ENCODE results near the gene HAPLN3.

The HAPLN3 gene

DNA sequence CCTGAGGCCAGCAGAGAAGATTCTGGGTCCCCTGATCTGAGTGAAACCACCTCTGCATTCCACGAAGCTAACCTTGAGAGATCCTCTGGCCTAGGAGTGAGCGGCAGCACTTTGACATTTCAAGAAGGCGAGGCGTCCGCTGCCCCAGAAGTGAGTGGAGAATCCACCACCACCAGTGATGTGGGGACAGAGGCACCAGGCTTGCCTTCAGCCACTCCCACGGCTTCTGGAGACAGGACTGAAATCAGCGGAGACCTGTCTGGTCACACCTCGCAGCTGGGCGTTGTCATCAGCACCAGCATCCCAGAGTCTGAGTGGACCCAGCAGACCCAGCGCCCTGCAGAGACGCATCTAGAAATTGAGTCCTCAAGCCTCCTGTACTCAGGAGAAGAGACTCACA lies 36.4 kb downstream of the HAPLN3 start:
- DNase-seq = no peak

DNA sequence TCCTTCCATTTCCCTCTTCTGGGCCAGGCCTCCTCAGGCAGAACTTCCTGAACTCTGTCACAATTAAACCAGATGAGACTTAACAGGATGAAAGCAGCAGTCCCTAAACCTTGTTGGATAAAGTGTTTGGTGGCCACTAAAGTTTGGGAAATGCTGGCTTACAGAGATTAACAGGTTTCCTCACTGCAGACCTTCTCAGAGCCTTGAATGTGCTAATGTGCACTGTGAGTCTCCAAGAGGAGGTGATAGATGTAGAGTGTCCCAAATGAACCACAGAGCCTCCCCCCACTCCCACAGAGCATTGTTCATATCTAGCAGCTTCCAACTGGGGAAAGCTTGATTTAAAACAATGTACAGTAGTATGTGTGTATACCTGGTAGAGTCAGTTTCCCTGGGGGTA lies 42.9 kb downstream of the HAPLN3 start:
- no peak for DNase-seq

DNA sequence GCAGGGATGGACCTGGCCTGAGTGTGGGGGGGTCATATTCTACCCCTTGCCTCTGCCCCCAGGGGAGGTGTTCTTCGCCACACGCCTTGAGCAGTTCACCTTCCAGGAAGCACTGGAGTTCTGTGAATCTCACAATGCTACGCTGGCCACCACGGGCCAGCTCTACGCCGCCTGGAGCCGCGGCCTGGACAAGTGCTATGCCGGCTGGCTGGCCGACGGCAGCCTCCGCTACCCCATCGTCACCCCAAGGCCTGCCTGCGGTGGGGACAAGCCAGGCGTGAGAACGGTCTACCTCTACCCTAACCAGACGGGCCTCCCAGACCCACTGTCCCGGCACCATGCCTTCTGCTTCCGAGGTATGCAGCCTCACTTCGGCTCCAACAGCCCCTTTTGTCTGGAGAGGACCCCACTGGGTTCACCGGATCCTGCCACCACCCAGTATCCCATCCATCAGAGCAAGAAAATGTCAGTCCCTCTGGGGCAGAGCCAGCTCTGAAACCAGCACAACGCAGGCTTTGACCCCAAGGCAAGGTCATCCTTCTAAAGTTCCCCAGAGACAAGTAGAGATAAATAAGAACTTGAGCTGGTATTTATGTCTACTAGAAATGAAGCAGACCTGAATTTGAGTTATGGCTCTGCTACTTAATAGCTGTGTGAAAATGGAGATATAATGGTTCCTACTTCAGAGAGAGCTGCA lies 45.8 kb downstream of the HAPLN3 start:
- no peak for DNase-seq

DNA sequence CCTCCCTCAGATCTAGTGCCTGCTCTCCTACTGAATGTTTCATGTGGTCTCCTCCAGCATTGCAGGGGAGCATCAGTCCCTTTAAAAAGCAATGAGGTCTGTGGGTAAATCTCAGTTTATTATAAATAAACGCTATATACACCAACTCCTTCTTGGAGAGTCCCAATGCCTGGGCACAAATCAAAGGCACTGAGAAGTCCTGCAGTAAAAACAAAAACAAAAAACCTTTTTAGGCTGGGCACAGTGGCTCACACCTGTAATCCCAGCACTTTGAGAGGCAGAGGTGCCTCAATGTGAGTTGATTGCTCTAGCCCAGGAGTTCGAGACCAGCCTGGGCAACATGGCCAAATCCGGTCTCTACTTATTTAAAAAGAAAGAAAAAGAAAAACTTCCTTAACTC lies 47.1 kb downstream of the HAPLN3 start:
- DNase-seq = no peak

DNA sequence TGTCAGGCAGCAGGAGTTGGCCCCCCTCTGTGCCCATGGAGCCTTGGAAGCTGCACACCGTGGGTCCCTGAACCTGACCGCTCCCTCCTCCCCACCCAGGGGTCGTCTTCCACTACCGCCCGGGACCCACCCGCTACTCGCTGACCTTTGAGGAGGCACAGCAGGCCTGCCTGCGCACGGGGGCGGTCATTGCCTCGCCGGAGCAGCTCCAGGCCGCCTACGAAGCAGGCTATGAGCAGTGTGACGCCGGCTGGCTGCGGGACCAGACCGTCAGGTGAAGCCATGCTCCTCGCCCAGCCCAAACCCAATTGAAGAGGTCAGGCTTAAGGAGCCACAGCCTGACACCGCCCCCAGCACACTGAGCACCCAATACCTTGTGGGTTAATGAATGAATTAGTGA lies 48.2 kb downstream of the HAPLN3 start:
- no peak for DNase-seq

DNA sequence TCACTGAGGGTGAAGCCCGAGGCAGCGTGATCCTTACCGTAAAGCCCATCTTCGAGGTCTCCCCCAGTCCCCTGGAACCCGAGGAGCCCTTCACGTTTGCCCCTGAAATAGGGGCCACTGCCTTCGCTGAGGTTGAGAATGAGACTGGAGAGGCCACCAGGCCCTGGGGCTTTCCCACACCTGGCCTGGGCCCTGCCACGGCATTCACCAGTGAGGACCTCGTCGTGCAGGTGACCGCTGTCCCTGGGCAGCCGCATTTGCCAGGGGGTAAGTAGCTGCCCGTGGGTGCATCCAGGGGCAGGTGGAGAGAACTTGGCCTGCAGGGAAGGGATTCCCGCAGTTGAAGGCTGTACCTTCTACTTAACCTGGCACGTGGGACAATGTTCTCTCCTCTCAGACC lies 49.7 kb downstream of the HAPLN3 start:
- no peak for DNase-seq

DNA sequence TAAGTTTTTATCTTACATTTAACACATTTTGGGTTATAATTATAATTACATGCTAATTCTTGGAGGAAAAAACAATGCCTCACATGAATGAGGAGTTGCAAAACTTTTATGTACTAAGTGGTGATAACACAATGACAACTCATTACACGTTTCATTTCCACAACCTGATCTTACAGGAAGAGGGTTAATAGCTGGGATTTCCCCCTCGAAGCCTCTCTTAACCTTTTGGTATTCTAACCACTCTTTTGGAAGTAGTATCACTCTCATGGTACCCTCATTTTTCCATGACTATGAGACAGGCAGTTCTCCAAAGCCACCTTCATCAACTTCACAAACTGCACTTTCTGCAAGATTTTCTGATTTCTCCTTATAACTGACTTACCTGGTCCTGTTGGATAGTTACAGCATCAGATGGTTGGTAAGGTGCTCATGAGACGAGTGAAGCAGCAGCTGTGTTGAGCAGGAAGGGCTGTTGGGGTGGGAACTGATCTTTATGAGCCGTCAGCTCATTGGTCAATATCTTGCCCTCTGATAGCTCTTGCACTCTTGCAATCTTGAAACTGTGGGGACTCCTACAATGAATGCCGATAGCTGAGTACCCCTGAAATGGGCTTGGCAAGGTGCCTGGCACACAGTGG lies 50.5 kb downstream of the HAPLN3 start:
- DNase-seq = no peak

DNA sequence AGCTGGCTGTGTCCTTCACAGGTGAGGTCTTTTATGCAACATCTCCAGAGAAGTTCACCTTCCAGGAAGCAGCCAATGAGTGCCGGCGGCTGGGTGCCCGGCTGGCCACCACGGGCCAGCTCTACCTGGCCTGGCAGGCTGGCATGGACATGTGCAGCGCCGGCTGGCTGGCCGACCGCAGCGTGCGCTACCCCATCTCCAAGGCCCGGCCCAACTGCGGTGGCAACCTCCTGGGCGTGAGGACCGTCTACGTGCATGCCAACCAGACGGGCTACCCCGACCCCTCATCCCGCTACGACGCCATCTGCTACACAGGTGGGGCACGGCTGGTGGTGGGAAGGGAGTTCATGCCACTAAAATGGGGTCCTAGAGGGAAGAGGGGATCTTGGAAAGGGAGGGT lies 52.0 kb downstream of the HAPLN3 start:
- DNase-seq = no peak

DNA sequence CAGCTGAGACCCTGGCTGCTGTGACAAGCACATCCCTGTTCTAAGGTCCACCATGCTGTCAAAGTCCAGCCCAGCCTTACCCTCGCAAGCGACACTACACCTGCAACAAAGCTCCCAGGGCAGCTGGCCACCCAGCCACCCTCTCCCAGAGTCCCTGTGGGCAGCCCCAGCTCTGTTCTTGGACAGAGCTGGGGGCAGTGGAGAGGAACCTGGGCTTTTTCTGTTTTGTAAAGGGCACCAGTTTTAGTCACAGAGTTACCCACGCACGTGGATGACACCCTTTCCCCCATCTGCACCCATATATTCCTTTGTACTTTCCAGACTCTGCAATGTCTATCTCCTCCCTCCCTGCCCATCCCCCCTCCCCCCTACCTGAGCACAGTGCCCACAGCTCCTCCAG lies 53.2 kb downstream of the HAPLN3 start:
- DNase-seq = no peak

DNA sequence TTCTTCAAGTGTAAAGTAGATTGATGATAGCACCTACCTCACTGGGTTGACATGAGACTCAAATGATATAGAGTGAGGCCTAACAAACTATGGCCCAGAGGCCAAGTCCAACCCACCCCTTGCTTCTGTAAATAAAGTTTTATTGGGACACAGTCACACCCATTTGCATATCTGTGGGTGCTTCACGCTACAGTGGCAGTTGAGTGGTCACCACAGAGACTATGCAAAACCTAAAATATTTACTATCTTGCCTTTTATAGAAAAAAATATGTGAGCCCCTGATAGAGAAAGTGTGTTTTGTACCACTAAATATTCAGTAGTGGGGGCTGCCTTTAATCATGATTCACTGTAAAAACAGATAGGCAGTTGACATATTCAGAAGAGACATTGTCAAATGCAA lies 54.1 kb downstream of the HAPLN3 start:
- DNase-seq = no peak

DNA sequence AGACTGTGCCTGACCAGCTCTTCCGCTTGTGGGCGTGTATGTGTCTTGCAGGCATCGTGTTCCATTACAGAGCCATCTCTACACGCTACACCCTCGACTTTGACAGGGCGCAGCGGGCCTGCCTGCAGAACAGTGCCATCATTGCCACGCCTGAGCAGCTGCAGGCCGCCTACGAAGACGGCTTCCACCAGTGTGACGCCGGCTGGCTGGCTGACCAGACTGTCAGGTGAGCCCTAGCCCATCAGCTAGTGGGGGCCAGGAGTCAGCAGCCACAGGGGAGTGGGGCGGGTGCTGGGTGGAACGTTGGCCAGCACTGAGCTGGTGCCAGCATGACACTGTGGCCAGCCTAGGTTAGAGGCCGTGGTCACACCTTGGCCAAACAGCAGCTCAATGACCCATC lies 55.4 kb downstream of the HAPLN3 start:
- DNase-seq = no peak

DNA sequence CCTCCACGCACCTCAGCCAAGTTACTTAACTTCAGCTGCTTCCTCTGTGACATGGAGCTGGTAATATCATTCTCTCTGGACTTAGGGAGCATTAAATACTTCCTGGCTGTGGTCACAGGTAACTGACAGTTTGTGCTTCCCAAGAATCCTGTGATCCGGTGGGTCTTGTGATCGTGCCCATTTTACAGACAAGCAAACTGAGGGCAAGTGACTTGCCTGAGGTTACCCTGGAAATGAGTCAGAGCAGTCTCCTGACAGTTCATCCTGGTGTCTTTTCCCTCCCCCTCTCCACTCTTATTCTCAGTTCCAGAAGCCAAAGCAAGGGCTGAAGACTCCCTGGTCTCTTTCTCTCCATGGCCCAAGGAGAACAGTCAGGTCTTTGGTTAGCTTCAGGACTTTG lies 56.2 kb downstream of the HAPLN3 start:
- no peak for DNase-seq

DNA sequence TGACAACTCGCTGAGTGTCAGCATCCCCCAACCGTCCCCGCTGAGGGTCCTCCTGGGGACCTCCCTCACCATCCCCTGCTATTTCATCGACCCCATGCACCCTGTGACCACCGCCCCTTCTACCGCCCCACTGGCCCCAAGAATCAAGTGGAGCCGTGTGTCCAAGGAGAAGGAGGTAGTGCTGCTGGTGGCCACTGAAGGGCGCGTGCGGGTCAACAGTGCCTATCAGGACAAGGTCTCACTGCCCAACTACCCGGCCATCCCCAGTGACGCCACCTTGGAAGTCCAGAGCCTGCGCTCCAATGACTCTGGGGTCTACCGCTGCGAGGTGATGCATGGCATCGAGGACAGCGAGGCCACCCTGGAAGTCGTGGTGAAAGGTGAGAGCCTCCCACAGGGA lies 56.7 kb downstream of the HAPLN3 start:
- DNase-seq = no peak

DNA sequence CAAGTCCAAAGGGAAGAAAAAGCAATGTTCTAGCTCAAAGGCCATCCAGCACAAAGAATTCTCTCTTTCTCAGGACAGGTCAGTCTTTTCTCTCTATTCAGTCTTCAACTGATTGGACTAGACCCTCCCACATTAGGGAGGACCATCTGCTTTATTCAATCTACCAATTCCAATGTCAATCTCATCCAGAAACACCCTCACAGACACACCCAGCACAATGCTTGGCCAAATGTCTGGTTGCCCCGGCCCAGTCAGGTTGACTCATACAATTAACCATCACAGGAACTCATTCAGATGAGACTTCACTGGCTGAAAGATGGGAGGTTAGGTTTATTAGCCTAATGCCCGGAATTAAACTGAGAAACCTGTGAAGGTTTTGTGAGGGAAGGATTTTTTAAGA lies 59.7 kb downstream of the HAPLN3 start:
- DNase-seq = no peak

DNA sequence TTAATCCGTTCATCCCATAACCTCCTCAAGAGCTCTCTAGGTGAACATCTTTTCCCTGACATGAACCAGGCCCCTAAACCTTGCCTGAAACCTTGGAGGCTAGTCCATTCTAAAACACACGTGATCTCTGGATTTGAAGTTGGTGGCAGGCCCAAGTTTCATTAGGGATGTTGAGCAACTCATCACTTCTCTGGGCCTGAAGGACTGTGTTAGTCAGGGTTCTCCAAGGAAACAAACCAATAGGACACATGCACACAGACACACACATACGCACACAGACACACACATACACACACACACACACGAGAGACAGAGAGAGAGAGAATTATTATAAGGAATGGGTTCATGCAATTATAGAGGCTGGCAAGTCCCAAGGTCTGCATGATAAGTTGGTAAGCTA lies 60.2 kb downstream of the HAPLN3 start:
- no peak for DNase-seq

DNA sequence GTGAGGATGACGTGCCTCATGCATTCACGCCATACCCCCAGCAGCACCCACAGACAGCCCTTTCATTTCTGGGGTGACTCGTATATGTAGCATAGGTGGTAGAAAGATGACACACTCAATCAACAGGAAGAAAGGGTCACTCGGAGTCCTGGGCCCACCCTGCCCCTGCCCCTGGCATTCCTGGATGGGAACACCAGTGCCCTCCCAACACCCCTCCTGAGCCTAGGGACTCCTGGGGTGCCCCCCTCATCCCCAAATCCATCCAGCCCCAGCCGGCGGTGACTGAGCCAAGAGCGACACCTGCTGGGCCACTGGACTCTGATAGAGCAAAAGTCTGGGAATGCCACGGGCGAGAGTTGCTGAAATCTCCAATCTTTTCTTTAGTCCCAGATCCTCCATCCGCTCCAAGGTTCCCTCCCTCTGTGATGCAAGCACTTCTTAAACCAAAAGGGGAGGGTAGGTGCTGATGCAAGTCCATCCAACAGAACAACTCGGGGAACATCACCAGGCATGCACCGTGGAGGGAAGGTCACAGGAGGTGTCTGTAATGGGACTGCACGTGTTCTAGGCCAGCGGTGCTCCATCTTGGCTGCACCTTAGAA lies 61.0 kb downstream of the HAPLN3 start:
- no peak for DNase-seq

DNA sequence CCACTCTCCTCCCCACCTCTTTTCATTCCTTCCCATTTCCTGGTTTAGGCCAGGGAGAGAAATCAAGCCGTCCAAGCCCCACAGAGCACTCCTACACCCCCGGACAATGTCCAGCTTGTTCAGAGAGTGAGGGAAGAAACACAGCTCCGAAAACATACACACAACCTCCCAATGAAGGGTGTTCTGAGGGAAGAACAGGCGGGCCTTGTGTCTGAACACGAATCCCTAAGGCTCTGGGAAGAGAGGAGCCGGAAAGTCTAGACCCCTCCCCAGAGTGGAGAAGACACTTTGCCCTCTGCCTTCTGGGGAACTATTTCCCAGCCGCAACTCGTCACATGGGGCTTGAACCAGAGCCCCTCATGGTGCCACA lies 61.6 kb downstream of the HAPLN3 start:
- DNase-seq = no peak

DNA sequence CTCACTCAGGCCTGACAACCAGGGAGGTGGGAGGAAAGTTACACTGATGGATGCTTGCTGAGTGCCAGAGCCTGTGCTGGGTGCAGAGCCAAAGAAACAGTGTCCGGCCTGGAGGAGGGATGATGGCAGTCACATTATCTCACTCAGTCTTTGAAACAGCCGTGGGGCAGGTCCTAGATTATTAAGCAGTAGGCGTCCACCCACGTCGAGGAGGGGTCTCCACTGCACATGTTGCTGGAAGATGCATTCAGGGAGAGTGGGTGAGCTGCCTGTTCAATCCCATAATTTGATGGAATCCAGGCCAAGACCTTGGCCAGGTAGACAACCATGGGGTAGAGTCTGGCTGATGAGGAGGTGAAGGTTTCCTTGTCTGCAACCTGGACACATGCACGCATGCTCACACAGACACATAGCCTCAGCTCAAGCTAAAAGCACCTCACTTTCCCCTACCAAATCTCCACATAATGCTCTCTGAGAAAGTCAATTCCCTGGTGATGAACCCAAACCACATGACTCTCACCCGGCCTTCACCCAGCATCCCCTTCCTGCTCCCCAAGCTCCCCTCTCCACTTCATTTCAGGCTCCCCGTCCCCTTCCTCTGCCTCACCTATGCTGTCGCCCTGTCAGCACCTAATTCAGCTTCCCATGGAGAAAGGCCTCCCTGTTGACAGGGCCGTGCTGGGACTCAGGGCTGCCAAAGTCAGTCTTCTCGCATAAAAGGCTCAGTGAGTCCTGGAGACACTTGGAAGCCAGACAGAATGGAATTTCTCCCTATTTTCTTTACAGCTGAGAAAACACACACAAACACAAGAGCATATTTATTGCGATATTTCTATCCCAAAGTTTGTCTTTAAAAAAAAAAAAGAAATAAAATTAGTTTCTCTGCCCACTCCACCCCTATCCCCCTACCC lies 62.3 kb downstream of the HAPLN3 start:
- DNase-seq = no peak

DNA sequence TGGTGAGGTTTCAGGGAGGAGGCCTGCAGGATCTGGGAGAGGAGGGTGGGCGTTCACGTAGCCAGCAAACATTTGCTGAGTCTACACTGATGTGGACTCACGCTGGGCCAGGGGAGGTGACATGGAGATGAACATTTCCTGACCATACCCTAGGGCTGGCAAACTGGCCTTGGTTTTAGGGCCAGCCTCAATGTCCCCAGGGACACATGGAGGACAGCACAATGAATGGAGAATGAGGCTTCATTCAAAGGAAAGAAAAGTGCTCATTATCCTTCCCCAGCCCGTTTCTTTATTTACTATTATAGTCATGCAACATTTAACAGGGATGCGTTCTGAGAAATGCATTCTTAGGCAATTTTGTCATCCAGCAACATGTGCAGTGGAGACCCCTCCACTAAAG lies 65.3 kb downstream of the HAPLN3 start:
- DNase-seq = no peak

DNA sequence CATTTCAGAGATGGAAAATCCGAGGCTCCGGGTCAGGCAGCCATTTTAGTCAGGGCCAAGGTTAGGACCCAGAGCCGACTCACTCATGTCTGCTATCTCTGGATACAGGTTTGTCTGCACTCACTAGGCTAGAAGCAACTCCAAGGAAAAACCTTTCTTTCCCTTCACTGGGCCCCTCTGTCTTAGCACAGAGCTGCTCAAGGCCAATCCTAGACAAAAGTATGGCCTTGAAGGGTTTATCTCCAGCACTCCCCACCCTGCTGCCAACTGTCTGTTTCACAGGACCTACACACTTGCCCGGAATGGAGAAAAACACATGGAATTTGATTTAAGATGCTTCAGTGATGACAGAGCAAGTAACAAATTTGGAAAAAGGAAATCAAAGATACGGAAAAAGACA lies 66.6 kb downstream of the HAPLN3 start:
- DNase-seq = no peak

Data from NCI-H1105 treated with DMSO at 0.1 percent for 48 hours (cell line).